OCI-LY7 (cell line): ENCODE measurements around the gene RDH5. TPM values are rescaled to one million over a fixed set of nuclear protein-coding genes. Genes with fewer than 3 reads are reported as not detected.
A peak's percentile ranks its signal among the peaks of the same experiment; 100 is the strongest.

Source experiments
- BruUV-seq: library from RNA; stranded (reverse); fragments of 400-500 nt; replicated peaks from 2 replicates; lab custom pipeline; 2021; lab: Mats Ljungman, UMichigan
- CTCF ChIA-PET: fragments of 300-600 bp; sonication (Branson Sonifier 250); formaldehyde crosslinking; loops from one replicate; lab custom pipeline; 2022; ENCODE audit warnings: antibody characterized with exemption; ENCODE audit not compliant: unreplicated experiment; lab: Charles Lee
- POLR2A ChIA-PET: fragments of 300-600 bp; sonication (Branson Sonifier 250); formaldehyde crosslinking; loops from one replicate; lab custom pipeline; 2022; ENCODE audit warnings: antibody characterized with exemption; lab: Charles Lee
- DNase-seq: peaks from one replicate; pipeline ENCODE4 v3.0.0-alpha.2; 2015; ENCODE audit warnings: low spot score
- H2AFZ ChIP-seq: fragments of 200-600 bp; sonication (generic), shearing (Covaris generic); 2 replicates; pipeline ENCODE4 v1.6.1; 2014; ENCODE audit warnings: mild to moderate bottlenecking, antibody characterized with exemption, low read length, moderate library complexity
- H3K27ac ChIP-seq: fragments of 200-600 bp; sonication (generic); 2 replicates; pipeline ENCODE4 v1.5.1; 2014; ENCODE audit warnings: mixed run types, low read depth, mild to moderate bottlenecking, moderate library complexity, low read length, inconsistent platforms; ENCODE audit not compliant: poor library complexity, severe bottlenecking
- H3K36me3 ChIP-seq: fragments of 200-600 bp; sonication (generic); 2 replicates; pipeline ENCODE4 v1.6.1; 2014; ENCODE audit warnings: mild to moderate bottlenecking, antibody characterized with exemption, low read length, moderate library complexity, mixed read lengths; ENCODE audit not compliant: insufficient read depth
- H3K4me1 ChIP-seq: fragments of 200-600 bp; sonication (generic); 2 replicates; pipeline ENCODE4 v1.5.1; 2014; ENCODE audit warnings: mild to moderate bottlenecking, low read length; ENCODE audit not compliant: insufficient read depth, poor library complexity, severe bottlenecking
- H3K4me2 ChIP-seq: fragments of 200-600 bp; sonication (generic); 2 replicates; pipeline ENCODE4 v1.6.1; 2014; ENCODE audit warnings: mild to moderate bottlenecking, low read length
- H3K4me3 ChIP-seq: fragments of 200-600 bp; sonication (generic); 2 replicates; pipeline ENCODE4 v1.5.1; 2014; ENCODE audit warnings: mild to moderate bottlenecking, low read depth, low read length; ENCODE audit not compliant: poor library complexity, severe bottlenecking
- H3K79me2 ChIP-seq: fragments of 200-600 bp; sonication (generic); 2 replicates; pipeline ENCODE4 v1.6.1; 2016; ENCODE audit warnings: low read depth, mild to moderate bottlenecking, low read length, moderate library complexity, mixed read lengths; ENCODE audit not compliant: insufficient read depth
- H3K9me2 ChIP-seq: fragments of 200-600 bp; sonication (generic); 2 replicates; pipeline ENCODE4 v1.6.1; 2016; ENCODE audit warnings: mild to moderate bottlenecking, low read length, mixed read lengths; ENCODE audit not compliant: insufficient read depth
- H3K9me3 ChIP-seq: fragments of 200-600 bp; sonication (generic); 2 replicates; pipeline ENCODE4 v1.6.1; 2014; ENCODE audit warnings: mild to moderate bottlenecking, mixed run types, low read length, mixed read lengths
- H4K20me1 ChIP-seq: fragments of 200-600 bp; sonication (generic); 2 replicates; pipeline ENCODE4 v1.6.1; 2014; ENCODE audit warnings: mild to moderate bottlenecking, antibody characterized with exemption, low read length, moderate library complexity, mixed read lengths; ENCODE audit not compliant: insufficient read depth
- EZH2phosphoT487 ChIP-seq: fragments of 200-600 bp; sonication (generic); IDR thresholded peaks from 2 replicates; pipeline ENCODE4 v1.6.1; 2018; ENCODE audit warnings: low read depth, borderline replicate concordance, mild to moderate bottlenecking, mixed run types, antibody characterized with exemption, low read length, moderate library complexity, mixed read lengths
- intact Hi-C: fragments of 100-400 bp; cut with micrococcal nuclease; formaldehyde crosslinking; loops from one replicate; pipeline ENCODE4 v1.10.0; 2022; ENCODE audit not compliant: unreplicated experiment
- total RNA-seq, 2 experiments: library from RNA; depleted of rRNA in 1 of 2; stranded (reverse); fragments of >200 nt in 1 of 2; shearing (Covaris generic) in 1 of 2; gene quantifications; 2 replicates each; pipeline ENCODE4 v1.2.3, GENCODE V29; 2014 to 2022
- TF ChIP-seq, protein P1 (sequence below): fragments of 200-600 bp; sonication (generic); conservative IDR thresholded peaks from 2 replicates; pipeline ENCODE4 v1.5.1; 2014; ENCODE audit warnings: mild to moderate bottlenecking, antibody characterized with exemption, low read length, moderate library complexity, mixed read lengths

The RDH5 gene
- total RNA-seq, 2 experiments from 2014 or later, result 6.2 to 20.1 TPM

DNA sequence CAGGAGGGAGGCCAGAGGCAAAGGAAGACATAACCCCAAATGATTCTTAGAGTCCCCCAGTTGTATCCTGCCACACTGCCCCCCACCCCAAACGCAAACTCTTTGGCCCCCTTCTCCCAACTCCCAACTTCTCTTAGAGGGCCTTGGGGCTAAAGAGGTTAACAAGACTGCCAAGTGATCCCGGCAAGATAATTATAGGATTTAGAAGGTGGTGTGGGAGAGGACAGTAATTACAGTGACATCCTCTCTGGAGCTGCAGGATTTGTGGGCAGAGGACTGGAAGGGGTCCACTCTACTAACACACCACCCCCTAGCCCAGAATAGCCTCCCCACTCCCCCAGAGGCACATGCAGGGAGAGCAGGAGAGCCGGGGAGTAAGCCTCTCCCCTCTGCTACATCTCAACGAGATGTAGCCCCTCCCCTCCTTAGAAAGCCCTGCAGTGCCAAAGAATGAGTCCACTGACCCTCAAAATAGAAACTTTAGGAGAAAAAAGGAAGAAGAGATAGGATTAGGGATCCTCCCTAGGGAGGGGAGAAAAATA is 17.5 kb downstream of the RDH5 start:
- Histone ChIP-seq H3K79me2 (no peaks in the 10 kb centered on the region), H3K27ac (peak overlapping the region; percentile 66), H3K9me2 (no peaks in the 10 kb centered on the region), H3K36me3 (no peaks in the 10 kb centered on the region), H3K4me1 (peaks cover 25% of the 10 kb centered on the region), H3K4me3 (peak overlapping the region; percentile 72), H3K4me2 (peak overlapping the region; percentile 94), H3K9me3 (no peaks in the 10 kb centered on the region), H4K20me1 (no peaks in the 10 kb centered on the region), H2AFZ (peak overlapping the region; percentile 79; the same call in 1 of the 2 replicates)
- ChIA-PET POLR2A (interaction anchor here (0.6 to 3.1 kb wide), 16 partner anchors 8 to 1709 kb away, joined by 3 to 14 read pairs (median 4); partner anchors contain the start of genes BLOC1S1, CD63, ORMDL2 and PA2G4), CTCF (interaction anchor here (0.6 to 2.9 kb wide), 12 partner anchors 8 to 451 kb away, joined by 3 to 19 read pairs (median 3); partner anchors contain the start of gene CD63)
- intact Hi-C loops, result loop anchor here (1.0 to 2.0 kb wide), 9 partner anchors 7 to 451 kb away; partner anchors contain the start of genes PYM1, RPL41, RPS26 and SARNP
- no TSS peak for BruUV-seq
- TF ChIP-seq, protein P1, sequence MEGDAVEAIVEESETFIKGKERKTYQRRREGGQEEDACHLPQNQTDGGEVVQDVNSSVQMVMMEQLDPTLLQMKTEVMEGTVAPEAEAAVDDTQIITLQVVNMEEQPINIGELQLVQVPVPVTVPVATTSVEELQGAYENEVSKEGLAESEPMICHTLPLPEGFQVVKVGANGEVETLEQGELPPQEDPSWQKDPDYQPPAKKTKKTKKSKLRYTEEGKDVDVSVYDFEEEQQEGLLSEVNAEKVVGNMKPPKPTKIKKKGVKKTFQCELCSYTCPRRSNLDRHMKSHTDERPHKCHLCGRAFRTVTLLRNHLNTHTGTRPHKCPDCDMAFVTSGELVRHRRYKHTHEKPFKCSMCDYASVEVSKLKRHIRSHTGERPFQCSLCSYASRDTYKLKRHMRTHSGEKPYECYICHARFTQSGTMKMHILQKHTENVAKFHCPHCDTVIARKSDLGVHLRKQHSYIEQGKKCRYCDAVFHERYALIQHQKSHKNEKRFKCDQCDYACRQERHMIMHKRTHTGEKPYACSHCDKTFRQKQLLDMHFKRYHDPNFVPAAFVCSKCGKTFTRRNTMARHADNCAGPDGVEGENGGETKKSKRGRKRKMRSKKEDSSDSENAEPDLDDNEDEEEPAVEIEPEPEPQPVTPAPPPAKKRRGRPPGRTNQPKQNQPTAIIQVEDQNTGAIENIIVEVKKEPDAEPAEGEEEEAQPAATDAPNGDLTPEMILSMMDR, result peak; percentile 18; the same call in 1 of the 2 replicates
- no peak for TF ChIP-seq EZH2phosphoT487
- DNase-seq, result peak; percentile 31

DNA sequence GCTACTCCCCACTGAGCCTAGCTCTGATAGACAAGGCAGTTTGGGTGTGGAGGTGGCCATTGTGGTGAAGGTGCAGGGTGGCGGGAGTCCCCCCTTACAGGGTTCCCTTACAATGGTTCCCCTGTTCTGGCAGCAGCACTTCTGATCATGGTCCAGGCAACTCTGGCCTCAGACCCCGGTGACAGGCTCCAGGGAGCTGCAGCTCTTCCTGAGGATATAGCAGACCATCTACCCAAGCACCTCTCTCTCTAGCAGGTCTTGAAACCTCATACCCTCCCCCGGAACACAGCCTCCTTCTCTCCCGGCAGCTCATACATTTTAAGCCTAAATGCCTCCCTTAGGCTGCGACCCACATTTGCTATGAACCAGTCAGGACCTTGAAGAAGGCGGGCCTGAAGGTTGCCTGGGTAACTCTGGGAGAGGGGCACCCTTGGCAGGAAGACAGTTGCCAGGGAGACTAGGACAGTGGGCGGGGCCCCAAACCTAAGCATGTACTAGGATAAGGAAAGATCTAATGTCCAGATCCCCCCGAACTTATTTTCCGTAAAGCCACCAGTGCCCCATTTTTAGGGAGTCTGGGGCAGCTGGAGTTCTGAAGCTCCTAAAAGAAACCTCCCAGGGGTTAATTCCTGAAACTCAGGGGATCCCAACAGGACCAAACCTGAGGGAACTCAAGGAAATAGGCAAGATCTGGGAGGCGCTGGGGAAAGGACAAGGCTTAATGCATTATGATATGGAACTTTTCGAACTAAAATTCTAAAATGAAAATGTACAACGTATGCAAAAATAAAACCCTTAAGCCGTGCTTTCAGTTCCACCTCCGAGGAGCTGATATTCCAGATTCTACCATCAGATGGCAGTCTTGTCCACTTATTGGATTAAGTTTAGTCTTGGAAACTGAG is 18.2 kb downstream of the RDH5 start:
- H3K4me3 ChIP-seq, result peak overlapping the region; percentile 72
- H3K4me2 ChIP-seq, result peak overlapping the region; percentile 94
- BruUV-seq, result no TSS peak
- H3K9me2 ChIP-seq, result no peaks in the 10 kb centered on the region
- peaks cover 26% of the 10 kb centered on the region for H3K4me1 ChIP-seq
- no peaks in the 10 kb centered on the region for H3K9me3 ChIP-seq
- H3K79me2 ChIP-seq, result no peaks in the 10 kb centered on the region
- intact Hi-C loops, result loop anchor here (1.0 to 2.0 kb wide), 9 partner anchors 8 to 450 kb away; partner anchors contain the start of genes PYM1, RPL41, RPS26 and SARNP
- POLR2A ChIA-PET, result interaction anchor here (0.6 to 3.1 kb wide), 18 partner anchors 9 to 1708 kb away, joined by 3 to 14 read pairs (median 4); partner anchors contain the start of genes BLOC1S1, CD63, ESYT1 and ORMDL2
- CTCF ChIA-PET, result interaction anchor here (0.6 to 2.9 kb wide), 16 partner anchors 9 to 450 kb away, joined by 3 to 19 read pairs (median 3); partner anchors contain the start of genes CD63 and ORMDL2
- H3K36me3 ChIP-seq, result no peaks in the 10 kb centered on the region
- H2AFZ ChIP-seq, result peak overlapping the region; percentile 79; the same call in 1 of the 2 replicates
- DNase-seq, result peak; percentile 96
- no peaks in the 10 kb centered on the region for H4K20me1 ChIP-seq
- H3K27ac ChIP-seq, result peak overlapping the region; percentile 66
- no peak for TF ChIP-seq EZH2phosphoT487
- TF ChIP-seq, protein P1, result peak; percentile 94
